GM18517 (cell line): Measurements from ENCODE around the gene BCAP29.
A peak's percentile ranks its signal among the peaks of the same experiment; 100 is the strongest.
"Not testable (repeated sequence)": the region's sequence is repeated elsewhere in the genome, so short reads cannot be mapped to it uniquely, and the experiment has no call there.

Experiments used
- ATAC-seq: cut with Tn5 transposase; IDR thresholded peaks from one replicate; pipeline ENCODE4 v1.9.1; 2021; ENCODE audit warnings: mild to moderate bottlenecking, moderate library complexity; ENCODE audit not compliant: unreplicated experiment

BCAP29 gene

DNA sequence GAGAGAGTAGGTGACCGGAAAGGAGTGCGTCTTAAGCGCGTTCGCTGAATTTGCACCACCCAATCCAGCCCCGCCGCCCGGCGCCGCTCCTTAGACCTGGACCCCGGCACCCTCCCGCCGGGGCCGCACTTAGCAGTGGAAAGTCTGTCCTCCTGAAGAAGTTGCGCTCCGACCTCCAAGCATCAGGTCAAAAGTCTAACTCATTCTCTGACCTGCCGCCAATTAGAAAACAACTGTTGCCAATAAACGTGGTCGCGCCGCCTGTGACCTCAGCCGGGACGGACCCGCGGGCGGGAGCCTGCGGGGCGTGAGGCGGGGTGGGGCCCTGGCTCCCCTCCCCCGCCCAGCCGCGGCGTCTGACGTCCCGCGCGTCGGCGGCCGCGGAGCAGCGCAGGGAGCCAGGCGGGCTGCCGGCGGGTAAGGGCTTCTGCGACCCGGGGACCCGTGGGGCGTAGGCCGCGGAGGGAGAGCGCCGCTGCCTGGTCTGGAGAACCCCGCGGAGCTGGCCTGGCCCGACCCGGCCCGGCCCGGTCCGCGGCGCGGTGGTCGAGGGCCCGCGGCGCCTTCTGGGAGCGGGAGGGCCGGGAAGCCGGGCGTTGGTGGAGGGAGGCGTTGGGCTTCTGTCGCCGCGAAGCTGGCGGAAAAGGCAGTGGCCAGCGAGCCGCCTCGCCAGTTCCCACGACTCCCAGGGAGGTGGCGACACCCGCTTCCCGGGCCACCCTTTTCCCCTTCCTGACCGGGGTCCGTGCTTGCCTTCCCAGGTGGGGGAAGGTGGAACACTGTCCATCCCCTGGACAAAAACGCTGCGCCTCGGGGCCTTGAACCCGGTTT, at the start of gene BCAP29:
Gene BCAP29, plus strand, starts transcription at position 362 of the 831 bp plus-strand sequence. CDS start 527 bp downstream, outside the sequence.
- ATAC-seq: peak; percentile 85

- ATAC-seq: no peak
Observed at GRCh38 chr7:107530751-107531150, 49.3 kb upstream of the BCAP29 start.

- no peak for ATAC-seq
Observed at GRCh38 chr7:107534139-107534538, 45.9 kb upstream of the BCAP29 start.

- not testable (repeated sequence) for ATAC-seq
Observed at GRCh38 chr7:107537228-107537627, 42.8 kb upstream of the BCAP29 start.

DNA sequence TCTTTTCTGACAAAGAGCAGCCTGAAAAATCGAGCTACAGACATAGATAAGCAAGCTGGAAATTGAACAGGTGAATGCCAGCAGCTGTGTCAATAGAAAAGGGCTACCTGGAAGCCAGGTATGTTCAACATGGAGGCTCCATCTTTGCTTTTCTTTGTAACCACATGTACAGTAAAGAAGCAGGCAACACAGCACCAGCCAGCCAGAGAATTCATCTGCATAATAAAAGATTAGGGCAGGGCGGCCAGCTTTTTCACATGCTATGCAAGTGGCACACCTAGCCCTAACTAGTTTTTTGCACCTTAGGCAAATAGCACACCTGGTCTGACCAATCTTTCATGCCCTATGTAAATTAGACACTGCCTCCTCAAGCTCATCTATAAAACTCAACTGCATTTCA, 42.0 kb upstream of the BCAP29 start:
- ATAC-seq: no peak

- no peak for ATAC-seq
Observed at GRCh38 chr7:107543338-107543993, 36.6 kb upstream of the BCAP29 start.

DNA sequence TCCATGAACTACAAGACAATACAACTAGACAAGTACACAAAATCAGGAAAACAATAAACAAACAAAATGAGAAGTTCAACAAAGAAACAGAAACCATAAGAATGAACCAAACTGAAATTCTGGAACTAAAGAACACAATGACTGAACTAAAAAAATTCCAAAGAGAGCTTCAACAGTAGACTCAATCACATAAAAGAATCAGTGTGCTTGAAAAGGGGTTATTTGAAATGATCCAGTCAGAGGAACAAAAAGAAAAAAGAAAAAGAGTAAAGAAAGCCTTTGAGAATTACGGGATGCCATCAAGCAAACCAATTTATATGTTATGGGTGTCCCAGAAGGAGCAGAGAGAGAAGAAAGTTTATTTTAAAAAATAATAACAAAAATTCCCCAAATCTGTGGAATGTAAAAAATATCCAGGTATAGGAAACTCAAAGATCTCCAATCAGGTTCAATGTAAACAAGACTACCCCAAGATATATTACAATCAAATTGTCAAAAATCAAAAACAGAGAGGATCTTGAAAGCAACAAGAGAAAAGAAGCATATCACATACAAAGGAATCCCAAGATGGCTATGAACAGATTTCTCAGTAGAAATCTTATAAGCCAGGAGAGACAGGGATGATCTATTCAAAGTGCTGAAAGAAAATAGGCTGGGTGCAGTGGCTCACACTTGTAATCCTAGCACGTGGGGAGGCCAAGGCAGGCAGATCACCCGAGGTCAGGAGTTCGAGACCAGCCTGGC, 35.0 kb upstream of the BCAP29 start:
- no peak for ATAC-seq

GRCh38 chr7:107551936-107552335, 28.1 kb upstream of the BCAP29 start:
- ATAC-seq: no peak

DNA sequence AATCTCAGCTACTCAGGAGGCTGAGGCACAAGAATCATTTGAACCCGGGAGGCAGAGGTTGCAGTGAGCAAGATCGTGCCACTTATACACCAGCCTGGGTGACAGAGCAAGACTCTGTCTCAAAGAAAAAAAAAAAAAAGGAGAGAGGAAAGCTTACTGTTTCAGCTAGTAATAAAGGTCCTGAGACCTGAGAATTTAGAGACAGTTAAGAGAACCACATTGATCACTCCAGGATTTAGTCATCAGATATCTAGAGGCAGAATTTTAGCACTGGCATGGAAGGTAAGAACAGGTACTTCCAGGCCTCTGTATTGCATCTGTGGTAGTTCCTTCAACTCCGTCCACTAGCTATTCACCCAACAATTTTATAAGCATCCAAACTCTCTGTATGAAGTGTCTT, 24.2 kb upstream of the BCAP29 start:
- ATAC-seq: no peak

DNA sequence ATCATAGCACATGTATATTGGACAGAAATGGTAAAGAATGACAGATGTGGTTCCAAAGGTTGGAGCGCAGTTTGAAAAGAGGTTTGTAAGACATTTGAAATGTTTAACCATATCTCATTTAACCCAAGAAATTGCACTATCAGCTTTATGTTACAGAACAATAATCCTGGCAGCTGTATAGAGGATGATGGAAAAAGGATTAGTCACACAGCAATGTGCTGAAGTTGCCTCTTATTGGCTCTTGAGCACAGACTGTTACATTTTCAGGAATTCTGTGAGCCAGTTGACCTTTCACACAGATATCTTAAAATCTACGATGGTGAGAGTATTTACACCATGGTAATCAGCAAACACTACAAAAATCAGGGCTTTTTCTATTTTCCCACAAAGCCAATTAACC, 20.2 kb upstream of the BCAP29 start:
- ATAC-seq: no peak

GRCh38 chr7:107560898-107561516, 19.0 kb upstream of the BCAP29 start:
- ATAC-seq: no peak

DNA sequence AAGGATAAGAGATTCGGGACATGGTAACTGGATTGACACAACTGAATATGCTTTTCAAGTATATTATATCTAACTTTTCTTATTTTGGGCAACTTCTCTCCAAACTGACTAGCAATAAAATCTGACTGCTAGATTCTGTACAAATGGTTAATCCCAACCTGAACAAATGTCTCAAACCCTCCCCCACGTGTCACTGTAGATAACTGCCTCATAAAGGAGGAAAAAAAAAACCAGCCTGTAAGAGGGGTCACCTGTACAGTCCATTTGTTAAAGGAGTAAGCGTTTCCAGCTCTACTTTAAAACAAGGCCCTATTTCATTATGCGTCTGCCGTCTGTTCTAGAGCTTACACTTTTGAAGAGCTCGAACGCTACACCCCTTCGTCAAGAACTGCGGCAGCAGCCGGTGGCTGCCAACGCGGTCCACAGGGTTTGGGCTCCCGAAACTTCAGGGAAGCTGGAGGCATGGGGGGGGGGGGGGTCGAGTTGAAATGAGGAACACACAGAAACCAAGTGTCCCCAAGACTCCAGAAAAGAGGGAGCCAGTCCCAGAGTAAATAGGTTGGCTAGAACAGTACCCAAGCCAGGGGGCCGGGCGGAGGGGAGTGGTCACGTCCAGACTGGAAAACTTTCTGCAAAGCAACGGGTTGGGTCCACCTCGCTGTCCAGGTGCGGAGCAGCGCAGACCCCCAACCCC, 16.8 kb upstream of the BCAP29 start:
- peak; percentile 58 for ATAC-seq

- peak; percentile 95 for ATAC-seq
Observed at GRCh38 chr7:107563775-107564552, 16.1 kb upstream of the BCAP29 start, which contains the start of the genes COG5 and DUS4L. COG5 (minus strand) TSS chr7:107563920; CDS start chr7:107563896, 24 bp downstream. DUS4L (plus strand) TSS chr7:107563971; CDS start chr7:107567071, 3,100 bp downstream.

DNA sequence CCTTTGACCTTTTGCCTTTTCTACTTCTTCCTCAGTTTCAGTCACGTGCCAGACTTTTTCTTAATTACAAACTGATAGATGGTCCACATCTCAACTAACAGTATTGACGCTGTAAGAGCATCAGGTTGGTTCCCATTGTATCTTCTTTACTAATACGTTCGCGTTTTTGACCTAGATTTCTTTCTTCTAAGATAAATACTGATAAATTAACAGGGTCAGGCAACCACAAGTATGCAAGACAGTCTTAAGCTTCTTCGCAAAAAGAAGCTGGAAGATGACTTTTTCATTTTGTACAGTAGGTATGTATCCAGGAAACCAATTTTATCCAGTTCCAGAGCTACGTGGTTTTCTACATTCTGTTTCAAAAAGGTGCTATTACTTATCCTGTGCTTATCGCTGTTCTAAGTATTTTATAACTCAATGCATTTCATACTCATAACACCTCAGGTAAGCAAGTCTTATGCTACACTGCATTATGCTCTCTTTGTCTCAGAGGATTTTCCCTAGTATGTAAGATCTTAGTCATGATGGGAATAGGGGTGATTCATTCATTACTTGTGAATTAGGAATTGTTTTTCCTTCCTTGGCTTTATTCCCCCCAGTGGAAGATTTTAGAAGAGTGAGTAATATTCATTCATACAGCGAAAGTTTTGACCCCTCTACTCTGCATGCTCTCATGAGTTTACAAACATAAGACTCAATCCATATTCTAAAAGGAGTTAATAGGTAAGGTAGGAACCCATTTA, 15.3 kb upstream of the BCAP29 start:
- ATAC-seq: no peak

DNA sequence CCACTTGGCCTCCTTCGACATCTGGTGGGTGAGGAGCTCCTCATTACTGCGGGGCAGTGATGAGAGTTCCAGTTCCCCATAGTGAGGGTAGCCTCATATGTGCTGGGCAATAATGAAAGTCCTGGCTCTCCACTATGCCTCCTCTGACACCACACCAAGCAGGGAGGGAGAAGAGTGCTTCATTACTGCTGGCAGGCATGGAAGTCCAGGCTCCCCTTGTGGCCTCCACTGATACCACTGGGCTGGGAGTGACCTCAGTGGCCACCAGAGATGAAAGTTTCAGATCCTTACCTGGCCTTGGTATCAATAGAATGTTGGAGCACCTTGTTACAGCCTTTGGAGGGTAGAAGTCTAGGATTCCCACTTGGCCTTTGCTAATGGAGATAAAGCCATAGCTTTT, 9.7 kb upstream of the BCAP29 start:
- ATAC-seq: no peak

GRCh38 chr7:107573537-107573936, 6.5 kb upstream of the BCAP29 start:
- no peak for ATAC-seq

- no peak for ATAC-seq
Observed at GRCh38 chr7:107579554-107579884, 527 bp upstream of the BCAP29 start.

GRCh38 chr7:107580716-107581383, 804 bp downstream of the BCAP29 start:
- no peak for ATAC-seq
